PC-9 (cell line): ENCODE measurements around the gene PAIP2B. TPM values are rescaled to one million over a fixed set of nuclear protein-coding genes. Genes with fewer than 3 reads are reported as not detected.
A peak's percentile ranks its signal among the peaks of the same experiment; 100 is the strongest.
"Not testable (repeated sequence)": the region's sequence is repeated elsewhere in the genome, so short reads cannot be mapped to it uniquely, and the experiment has no call there.

Source experiments
- BruUV-seq: library from RNA; stranded (reverse); fragments of 400-500 nt; replicated peaks from 2 replicates; lab custom pipeline; 2021; lab: Mats Ljungman, UMichigan
- CTCF ChIA-PET: fragments of 300-600 bp; sonication (Branson Sonifier 250); formaldehyde crosslinking; loops from one replicate; lab custom pipeline; 2022; ENCODE audit warnings: antibody characterized with exemption; lab: Charles Lee
- POLR2A ChIA-PET: fragments of 300-600 bp; sonication (Branson Sonifier 250); formaldehyde crosslinking; loops from one replicate; lab custom pipeline; 2022; ENCODE audit warnings: antibody characterized with exemption; ENCODE audit not compliant: unreplicated experiment; lab: Charles Lee
- DNase-seq, 2 experiments: peaks; one replicate each; pipeline versions ENCODE4 v3.0.0 to v3.0.0-alpha.2; 2015 to 2022; ENCODE audit warnings: mixed read lengths in 1 of 2
- H2AFZ ChIP-seq: fragments of 200-600 bp; sonication (generic); 2 replicates; pipeline ENCODE4 v1.8.1; 2017; ENCODE audit warnings: antibody characterized with exemption
- H3F3A ChIP-seq: fragments of 200-600 bp; sonication (generic); 2 replicates; pipeline ENCODE4 v1.8.1; 2017; ENCODE audit warnings: antibody characterized with exemption, mild to moderate bottlenecking, low read depth; ENCODE audit not compliant: insufficient read depth
- H3K27ac ChIP-seq: fragments of 200-600 bp; sonication (generic); 2 replicates; pipeline ENCODE4 v1.6.1; 2016; ENCODE audit warnings: mixed run types
- H3K27me3 ChIP-seq: fragments of 200-600 bp; sonication (generic); 2 replicates; pipeline ENCODE4 v1.6.1; 2016; ENCODE audit warnings: low read depth, mixed run types; ENCODE audit not compliant: insufficient read depth
- H3K36me3 ChIP-seq: fragments of 200-600 bp; sonication (generic); 2 replicates; pipeline ENCODE4 v1.6.1; 2016; ENCODE audit warnings: low read depth, mixed run types
- H3K4me1 ChIP-seq: fragments of 200-600 bp; sonication (generic); replicated peaks from 2 replicates; pipeline ENCODE4 v1.6.1; 2016; ENCODE audit warnings: mixed run types; ENCODE audit not compliant: insufficient read depth
- H3K4me2 ChIP-seq: fragments of 200-600 bp; sonication (generic); 2 replicates; pipeline ENCODE4 v1.6.1; 2017; ENCODE audit warnings: mixed run types
- H3K4me3 ChIP-seq: fragments of 200-600 bp; sonication (generic); 2 replicates; pipeline ENCODE4 v1.6.1; 2016; ENCODE audit warnings: mixed run types
- H3K79me2 ChIP-seq: fragments of 200-600 bp; sonication (generic); 2 replicates; pipeline ENCODE4 v1.6.1; 2017; ENCODE audit warnings: low read depth, mixed run types
- H3K9me2 ChIP-seq: fragments of 200-600 bp; sonication (generic); 2 replicates; pipeline ENCODE4 v1.8.1; 2017; ENCODE audit warnings: mild to moderate bottlenecking; ENCODE audit not compliant: insufficient read depth
- H3K9me3 ChIP-seq: fragments of 200-600 bp; sonication (generic); 2 replicates; pipeline ENCODE4 v1.8.1; 2016; ENCODE audit warnings: low read depth; ENCODE audit not compliant: insufficient read depth
- H4K20me1 ChIP-seq: fragments of 200-600 bp; sonication (generic); 2 replicates; pipeline ENCODE4 v1.8.1; 2017; ENCODE audit not compliant: insufficient read depth
- CTCF ChIP-seq: fragments of 200-600 bp; sonication (generic); conservative IDR thresholded peaks from 2 replicates; pipeline ENCODE4 v1.6.1; 2017; ENCODE audit warnings: mixed run types, antibody characterized with exemption, mild to moderate bottlenecking, moderate library complexity
- EZH2 ChIP-seq: fragments of 200-600 bp; sonication (generic); IDR thresholded peaks from 2 replicates; pipeline ENCODE4 v1.8.0; 2017; ENCODE audit warnings: antibody characterized with exemption, low read depth
- intact Hi-C: fragments of 100-400 bp; cut with micrococcal nuclease; formaldehyde crosslinking; loops from one replicate; pipeline ENCODE4 v1.10.0; 2022; ENCODE audit not compliant: unreplicated experiment
- total RNA-seq: library from RNA; stranded (reverse); gene quantifications from 2 replicates; pipeline ENCODE4 v1.2.3, GENCODE V29; 2021

The PAIP2B gene
- total RNA-seq, 1 experiment from 2014 or later = 6.1 TPM

GRCh38 chr2:71190656-71191569, 36.0 kb downstream of the PAIP2B start:
- Histone ChIP-seq H3K4me3 (no peak overlapping the region), H4K20me1 (no peaks in the 10 kb centered on the region), H3K27me3 (no peaks in the 10 kb centered on the region), H3K4me2 (no peak overlapping the region), H3K36me3 (no peaks in the 10 kb centered on the region), H3K9me2 (no peaks in the 10 kb centered on the region), H3F3A (no peaks in the 10 kb centered on the region), H3K9me3 (no peaks in the 10 kb centered on the region), H3K79me2 (no peaks in the 10 kb centered on the region), H2AFZ (no peak overlapping the region), H3K27ac (no peak overlapping the region), H3K4me1 (no peaks in the 10 kb centered on the region)
- DNase-seq = no peak
- no TSS peak for BruUV-seq
- POLR2A ChIA-PET = no interaction called here
- intact Hi-C loops = no loop called here
- CTCF ChIA-PET = interaction anchor here (0.5 kb wide), 1 partner anchor 36 kb away, joined by 4 read pairs; the partner anchor contains the start of gene PAIP2B
- peak; percentile 58 for TF ChIP-seq CTCF
- TF ChIP-seq EZH2 = no peak

- Histone ChIP-seq H3K79me2 (no peaks in the 10 kb centered on the region), H3K27me3 (no peaks in the 10 kb centered on the region), H3K9me3 (no peaks in the 10 kb centered on the region), H3K27ac (no peak overlapping the region), H4K20me1 (no peaks in the 10 kb centered on the region), H3K4me1 (0 out of 2 replicates have a peak, but pooled peaks cover 6% of the 10 kb centered on the region), H3K4me3 (no peak overlapping the region), H3F3A (no peaks in the 10 kb centered on the region), H3K36me3 (no peaks in the 10 kb centered on the region), H3K4me2 (no peak overlapping the region), H2AFZ (no peak overlapping the region), H3K9me2 (no peaks in the 10 kb centered on the region)
- TF ChIP-seq CTCF = no peak
- TF ChIP-seq EZH2 = no peak
- no TSS peak for BruUV-seq
- intact Hi-C loops = no loop called here
- no peak for DNase-seq
- ChIA-PET POLR2A (no interaction called here), CTCF (no interaction called here)
These were observed 39.3 kb downstream of the PAIP2B start for GRCh38 chr2:71187589-71187988.

GRCh38 chr2:71186973-71187372, 39.9 kb downstream of the PAIP2B start:
- H2AFZ ChIP-seq = no peak overlapping the region
- no TSS peak for BruUV-seq
- H3K36me3 ChIP-seq = no peaks in the 10 kb centered on the region
- no peaks in the 10 kb centered on the region for H3K9me2 ChIP-seq
- H3K4me1 ChIP-seq = 0 out of 2 replicates have a peak, but pooled peaks cover 6% of the 10 kb centered on the region
- no peaks in the 10 kb centered on the region for H3K79me2 ChIP-seq
- no peak overlapping the region for H3K4me3 ChIP-seq
- CTCF ChIA-PET = no interaction called here
- no peaks in the 10 kb centered on the region for H3K9me3 ChIP-seq
- no peak for TF ChIP-seq EZH2
- H3K4me2 ChIP-seq = no peak overlapping the region
- H3K27me3 ChIP-seq = no peaks in the 10 kb centered on the region
- no peak overlapping the region for H3K27ac ChIP-seq
- intact Hi-C loops = no loop called here
- no peaks in the 10 kb centered on the region for H4K20me1 ChIP-seq
- no peaks in the 10 kb centered on the region for H3F3A ChIP-seq
- POLR2A ChIA-PET = no interaction called here
- no peak for DNase-seq

GRCh38 chr2:71183306-71184115, 43.4 kb downstream of the PAIP2B start:
- POLR2A ChIA-PET, intact Hi-C loops, CTCF ChIA-PET: not testable (repeated sequence)

More at GRCh38 chr2:71183306-71184115, 43.4 kb downstream of the PAIP2B start:
- not testable (repeated sequence) for H3K27me3 ChIP-seq, H3K4me1 ChIP-seq, H3K36me3 ChIP-seq, BruUV-seq, H4K20me1 ChIP-seq, H3K4me3 ChIP-seq, H3K27ac ChIP-seq, H3K9me2 ChIP-seq, DNase-seq, H3K9me3 ChIP-seq, H2AFZ ChIP-seq, H3K79me2 ChIP-seq, H3F3A ChIP-seq
- 0 out of 2 replicates have a peak overlapping the region, but pooled peaks have one; percentile 19 for H3K4me2 ChIP-seq
